Fibroblast of the conjunctiva (primary cell): ENCODE measurements around the gene DOCK4.

ENCODE experiments used
- DNase-seq: peaks from one replicate; pipeline ENCODE4 v3.0.0-alpha.2; 2010; ENCODE audit warnings: low read depth

DOCK4 gene

GRCh38 chr7:112105584-112106530, 100.3 kb downstream of the DOCK4 start:
- no peak for DNase-seq

- no peak for DNase-seq
Measured at GRCh38 chr7:112104120-112104519, 102.1 kb downstream of the DOCK4 start.

GRCh38 chr7:112103246-112103645, 103.0 kb downstream of the DOCK4 start:
- no peak for DNase-seq

GRCh38 chr7:112101201-112101846, 104.9 kb downstream of the DOCK4 start:
- no peak for DNase-seq

- DNase-seq, result no peak
Measured at GRCh38 chr7:112097524-112097923, 108.7 kb downstream of the DOCK4 start.

GRCh38 chr7:112093409-112093808, 112.8 kb downstream of the DOCK4 start:
- no peak for DNase-seq

- DNase-seq, result no peak
Measured at GRCh38 chr7:112092709-112093395, 113.3 kb downstream of the DOCK4 start.

GRCh38 chr7:112092306-112092705, 113.9 kb downstream of the DOCK4 start:
- no peak for DNase-seq

- DNase-seq, result no peak
Measured at GRCh38 chr7:112091768-112092167, 114.4 kb downstream of the DOCK4 start.

GRCh38 chr7:112089551-112089950, 116.6 kb downstream of the DOCK4 start:
- no peak for DNase-seq

GRCh38 chr7:112088484-112089016, 117.6 kb downstream of the DOCK4 start:
- no peak for DNase-seq

GRCh38 chr7:112086496-112087254, 119.5 kb downstream of the DOCK4 start:
- no peak for DNase-seq

GRCh38 chr7:112084520-112084971, 121.7 kb downstream of the DOCK4 start:
- DNase-seq, result no peak

GRCh38 chr7:112083776-112084355, 122.3 kb downstream of the DOCK4 start:
- no peak for DNase-seq

- no peak for DNase-seq
Measured at GRCh38 chr7:112082306-112082705, 123.9 kb downstream of the DOCK4 start.

GRCh38 chr7:112081778-112082177, 124.4 kb downstream of the DOCK4 start:
- no peak for DNase-seq

- DNase-seq, result no peak
Measured at GRCh38 chr7:112080978-112081377, 125.2 kb downstream of the DOCK4 start.

- DNase-seq, result peak; percentile 84
Measured at GRCh38 chr7:112080441-112080840, 125.8 kb downstream of the DOCK4 start.

GRCh38 chr7:112079673-112080072, 126.5 kb downstream of the DOCK4 start:
- DNase-seq, result no peak

- DNase-seq, result no peak
Measured at GRCh38 chr7:112079122-112079521, 127.1 kb downstream of the DOCK4 start.

GRCh38 chr7:112076324-112076723, 129.9 kb downstream of the DOCK4 start:
- DNase-seq, result no peak
